RWPE2 (cell line): Measurements from ENCODE around the gene PRKACG.

Source experiments
- ATAC-seq: fragments of 200-7000 bp; cut with Tn5 transposase; 3 replicates; pipeline ENCODE4 v1.9.1; 2021; ENCODE audit warnings: low read depth
- DNase-seq: peaks from one replicate; pipeline ENCODE4 v3.0.0-alpha.2; 2020; ENCODE audit warnings: low spot score
- H3K27ac ChIP-seq: fragments of 450-650 bp; 2 replicates; pipeline ENCODE4 v1.5.1; 2017; ENCODE audit warnings: mild to moderate bottlenecking; ENCODE audit not compliant: poor library complexity, severe bottlenecking
- H3K27me3 ChIP-seq: fragments of 250-450 bp; sonication (Bioruptor Pico); 2 replicates; pipeline ENCODE4 v1.5.1; 2021; ENCODE audit warnings: mild to moderate bottlenecking, moderate library complexity; ENCODE audit not compliant: insufficient read depth, poor library complexity, severe bottlenecking
- H3K36me3 ChIP-seq: fragments of 250-450 bp; sonication (Bioruptor Pico); 2 replicates; pipeline ENCODE4 v1.5.1; 2020; ENCODE audit warnings: low read depth, mild to moderate bottlenecking, moderate library complexity
- H3K4me1 ChIP-seq: fragments of 250-450 bp; sonication (Bioruptor Pico); 2 replicates; pipeline ENCODE4 v1.5.1; 2021; ENCODE audit warnings: mild to moderate bottlenecking, moderate library complexity; ENCODE audit not compliant: insufficient read depth, poor library complexity, severe bottlenecking
- H3K4me3 ChIP-seq: fragments of 250-450 bp; sonication (Bioruptor Pico); 2 replicates; pipeline ENCODE4 v1.5.1; 2021; ENCODE audit warnings: mild to moderate bottlenecking, moderate library complexity; ENCODE audit not compliant: severe bottlenecking
- H3K9me3 ChIP-seq: fragments of 250-450 bp; sonication (Bioruptor Pico); 2 replicates; pipeline ENCODE4 v1.5.1; 2021; ENCODE audit warnings: mild to moderate bottlenecking, moderate library complexity; ENCODE audit not compliant: severe bottlenecking
- CTCF ChIP-seq: fragments of 450-650 bp; IDR thresholded peaks from one replicate; pipeline ENCODE4 v1.5.1; 2017; ENCODE audit warnings: mild to moderate bottlenecking, moderate library complexity; ENCODE audit not compliant: poor library complexity, severe bottlenecking

Gene PRKACG

GRCh38 chr9:68999393-69000105 is 14.4 kb downstream of the PRKACG start:
- ATAC-seq, result peak; percentile 89
- no peaks in the 10 kb centered on the region for H3K9me3 ChIP-seq
- no peaks in the 10 kb centered on the region for H3K4me1 ChIP-seq
- peak; percentile 85 for TF ChIP-seq CTCF
- no peak overlapping the region for H3K27ac ChIP-seq
- no peak for DNase-seq
- no peaks in the 10 kb centered on the region for H3K36me3 ChIP-seq
- H3K27me3 ChIP-seq, result peaks cover 8% of the 10 kb centered on the region
- H3K4me3 ChIP-seq, result no peak overlapping the region

GRCh38 chr9:68998812-68999211 is 15.1 kb downstream of the PRKACG start:
- DNase-seq (no peak), ATAC-seq (no peak)
- H3K27ac ChIP-seq, result no peak overlapping the region
- peaks cover 5% of the 10 kb centered on the region for H3K27me3 ChIP-seq
- no peaks in the 10 kb centered on the region for H3K36me3 ChIP-seq
- no peak overlapping the region for H3K4me3 ChIP-seq
- TF ChIP-seq CTCF, result no peak
- no peaks in the 10 kb centered on the region for H3K4me1 ChIP-seq
- H3K9me3 ChIP-seq, result no peaks in the 10 kb centered on the region

GRCh38 chr9:68998385-68998784 is 15.5 kb downstream of the PRKACG start:
- H3K27me3 ChIP-seq, result peaks cover under 1% of the 10 kb centered on the region
- no peak for DNase-seq
- H3K4me3 ChIP-seq, result no peak overlapping the region
- H3K36me3 ChIP-seq, result no peaks in the 10 kb centered on the region
- no peaks in the 10 kb centered on the region for H3K9me3 ChIP-seq
- no peak overlapping the region for H3K27ac ChIP-seq
- no peak for ATAC-seq
- no peak for TF ChIP-seq CTCF
- H3K4me1 ChIP-seq, result no peaks in the 10 kb centered on the region

GRCh38 chr9:68997666-68998065 is 16.2 kb downstream of the PRKACG start:
- Histone ChIP-seq H3K36me3 (no peaks in the 10 kb centered on the region), H3K4me1 (no peaks in the 10 kb centered on the region), H3K9me3 (no peaks in the 10 kb centered on the region), H3K4me3 (no peak overlapping the region), H3K27me3 (no peaks in the 10 kb centered on the region), H3K27ac (no peak overlapping the region)
- ATAC-seq (no peak), DNase-seq (no peak)
- no peak for TF ChIP-seq CTCF

- ATAC-seq (no peak), DNase-seq (no peak)
- Histone ChIP-seq H3K36me3 (no peaks in the 10 kb centered on the region), H3K4me1 (no peaks in the 10 kb centered on the region), H3K27me3 (no peaks in the 10 kb centered on the region), H3K4me3 (no peak overlapping the region), H3K9me3 (no peaks in the 10 kb centered on the region), H3K27ac (no peak overlapping the region)
- TF ChIP-seq CTCF, result no peak
Observed at GRCh38 chr9:68996462-68996861, 17.5 kb downstream of the PRKACG start.
